Uterus (tissue), 4 donors: ENCODE results near the gene KIDINS220. TPM values are rescaled to one million over a fixed set of nuclear protein-coding genes. Genes with fewer than 3 reads are reported as not detected.

Source experiments
- DNase-seq, 2 donors: peaks; one replicate each; pipeline ENCODE4 v3.0.0-alpha.2; 2019 to 2020
- H3K27ac ChIP-seq, 2 donors: fragments of 200-600 bp; sonication (generic); 1 replicate in 1 of 2; 2 replicates in 1 of 2; pipeline ENCODE4 v1.5.1; 2016 to 2018
- H3K27me3 ChIP-seq, 2 donors: fragments of 200-600 bp; sonication (generic); one replicate each; pipeline ENCODE4 v1.5.1; 2018 to 2019; ENCODE audit warnings: control low read depth in 1 of 2
- H3K36me3 ChIP-seq, 2 donors: fragments of 200-600 bp; sonication (generic); one replicate each; pipeline ENCODE4 v1.5.1; 2019; ENCODE audit warnings: control low read depth in 1 of 2
- H3K4me1 ChIP-seq, 2 donors: fragments of 200-600 bp; sonication (generic); one replicate each; pipeline ENCODE4 v1.5.1; 2018 to 2019; ENCODE audit warnings: control low read depth in 1 of 2
- H3K4me3 ChIP-seq, 2 donors: fragments of 200-600 bp; sonication (generic); 1 replicate in 1 of 2; 2 replicates in 1 of 2; pipeline ENCODE4 v1.5.1; 2018 to 2019; ENCODE audit warnings: mild to moderate bottlenecking in 1 of 2
- H3K9me3 ChIP-seq, 2 donors: fragments of 200-600 bp; sonication (generic); one replicate each; pipeline ENCODE4 v1.5.1; 2019; ENCODE audit warnings: control low read depth in 1 of 2
- CTCF ChIP-seq, 4 experiments: fragments of 200-600 bp in 2 of 4; fragments of 450-650 bp in 2 of 4; sonication (generic) in 2 of 4; IDR thresholded peaks; one replicate each; pipeline ENCODE4 v1.5.1; 2016 to 2019; ENCODE audit warnings: antibody characterized with exemption in 4 of 4, mild to moderate bottlenecking in 2 of 4, moderate library complexity in 1 of 4
- POLR2A ChIP-seq, 2 donors: fragments of 450-650 bp; IDR thresholded peaks; one replicate each; pipeline ENCODE4 v1.6.1; 2016; ENCODE audit warnings: antibody characterized with exemption in 2 of 2, mild to moderate bottlenecking in 1 of 2, moderate library complexity in 1 of 2
- intact Hi-C: fragments of 100-400 bp; cut with DNase I; formaldehyde crosslinking; loops from one replicate; pipeline ENCODE4 v1.15.1; 2023; ENCODE audit warnings: low total_unique reads
- total RNA-seq, 4 donors: library from RNA; depleted of rRNA in 3 of 4; stranded (reverse); fragments of >200 nt in 3 of 4; gene quantifications; one replicate each; pipeline versions ENCODE4 v1.1.0 to v1.2.4, GENCODE V29; 2014 to 2023
- donor health status: DM: yes; HTN: yes; CAD: no.

Gene KIDINS220
- total RNA-seq, 4 donors from 2014 or later = 48.8 to 185 (median 72.8) TPM

DNA sequence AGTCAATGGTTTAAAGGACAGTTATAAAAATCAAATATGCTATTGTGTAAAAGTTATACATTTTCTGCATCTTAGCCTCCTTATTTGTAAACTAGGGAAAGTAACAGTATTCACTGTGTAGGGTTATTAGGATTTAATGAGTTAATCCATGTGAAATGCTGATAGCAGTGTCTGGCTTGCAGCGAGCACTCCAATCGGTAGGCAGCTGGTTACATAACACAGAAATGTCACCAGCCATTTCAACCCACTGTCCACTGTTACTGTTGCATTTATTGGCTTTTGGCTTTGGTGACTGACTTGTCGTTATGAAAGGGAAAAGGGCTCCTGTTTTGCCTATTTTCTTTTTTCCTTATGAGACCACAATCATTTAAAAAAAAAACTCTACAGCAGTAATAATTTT is 116.7 kb downstream of the KIDINS220 start:
- Histone ChIP-seq H3K4me3 (no peak overlapping the region), H3K9me3 (no peaks in the 10 kb centered on the region), H3K36me3 (no peaks in the 10 kb centered on the region), H3K27ac (no peak overlapping the region), H3K4me1 (no peaks in the 10 kb centered on the region), H3K27me3 (no peaks in the 10 kb centered on the region)
- TF ChIP-seq POLR2A (IDR thresholded peaks at IDR 0.05) (no peak), CTCF (IDR thresholded peaks at IDR 0.05) (no peak)
- intact Hi-C loops = no loop called here
- DNase-seq = no peak

DNA sequence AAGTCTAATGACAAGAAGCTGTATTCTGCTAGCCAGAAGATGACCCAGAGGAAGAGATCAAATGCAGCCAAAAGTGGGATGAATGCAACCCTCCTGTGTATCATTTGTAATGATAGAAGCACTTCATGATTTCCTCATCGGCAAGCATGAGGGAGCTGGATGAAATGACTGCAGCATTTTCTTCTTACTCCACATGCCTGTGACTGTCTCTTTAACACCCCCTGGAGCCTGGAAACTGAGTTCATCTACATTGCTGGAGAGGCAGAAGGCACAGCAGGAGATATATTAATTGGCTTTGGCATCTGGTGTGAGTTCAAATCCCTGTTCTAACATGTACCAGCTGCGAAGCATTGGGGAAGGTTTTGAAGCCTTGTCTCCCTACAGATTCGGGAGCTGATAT is 117.9 kb downstream of the KIDINS220 start:
- no peak for DNase-seq
- Histone ChIP-seq H3K9me3 (no peaks in the 10 kb centered on the region), H3K27me3 (no peaks in the 10 kb centered on the region), H3K4me3 (no peak overlapping the region), H3K36me3 (no peaks in the 10 kb centered on the region), H3K27ac (no peak overlapping the region), H3K4me1 (no peaks in the 10 kb centered on the region)
- TF ChIP-seq CTCF (IDR thresholded peaks at IDR 0.05) = no peak
- TF ChIP-seq POLR2A (IDR thresholded peaks at IDR 0.05) = no peak
- intact Hi-C loops = no loop called here

- no peak for DNase-seq
- H3K27ac ChIP-seq = no peak overlapping the region
- no peaks in the 10 kb centered on the region for H3K27me3 ChIP-seq
- no peak overlapping the region for H3K4me3 ChIP-seq
- H3K9me3 ChIP-seq = no peaks in the 10 kb centered on the region
- H3K4me1 ChIP-seq = no peaks in the 10 kb centered on the region
- H3K36me3 ChIP-seq = no peaks in the 10 kb centered on the region
- TF ChIP-seq CTCF (IDR thresholded peaks at IDR 0.05) (no peak), POLR2A (IDR thresholded peaks at IDR 0.05) (no peak)
- intact Hi-C loops = no loop called here
Observed at GRCh38 chr2:8714971-8715370, 122.4 kb downstream of the KIDINS220 start.

GRCh38 chr2:8714283-8714682 is 123.1 kb downstream of the KIDINS220 start:
- H3K36me3 ChIP-seq = no peaks in the 10 kb centered on the region
- intact Hi-C loops = no loop called here
- H3K9me3 ChIP-seq = no peaks in the 10 kb centered on the region
- H3K4me1 ChIP-seq = no peaks in the 10 kb centered on the region
- H3K27ac ChIP-seq = no peak overlapping the region
- H3K4me3 ChIP-seq = no peak overlapping the region
- TF ChIP-seq CTCF (IDR thresholded peaks at IDR 0.05) = no peak
- TF ChIP-seq POLR2A (IDR thresholded peaks at IDR 0.05) = no peak
- no peak for DNase-seq
- H3K27me3 ChIP-seq = no peaks in the 10 kb centered on the region

DNA sequence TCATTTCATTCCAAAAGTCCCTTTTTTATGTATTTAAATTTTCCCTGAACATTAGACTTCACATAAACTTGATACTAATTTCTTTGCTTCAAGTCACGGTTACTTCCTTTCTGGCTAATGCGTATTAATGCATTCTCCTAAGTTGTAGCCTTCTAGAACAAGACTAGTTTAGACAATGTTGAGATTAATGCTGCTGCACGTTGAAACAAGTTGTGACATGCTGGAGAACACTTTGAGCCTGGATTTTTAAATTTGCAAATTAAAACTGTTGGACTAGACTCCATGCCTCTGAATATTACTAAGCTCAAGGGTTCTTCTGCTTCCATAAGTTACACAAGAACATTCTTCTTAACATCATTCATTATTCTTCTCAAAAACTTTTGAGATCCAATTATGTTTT is 126.5 kb downstream of the KIDINS220 start:
- TF ChIP-seq CTCF (IDR thresholded peaks at IDR 0.05) (no peak), POLR2A (IDR thresholded peaks at IDR 0.05) (no peak)
- Histone ChIP-seq H3K4me1 (no peaks in the 10 kb centered on the region), H3K9me3 (no peaks in the 10 kb centered on the region), H3K27me3 (no peaks in the 10 kb centered on the region), H3K36me3 (no peaks in the 10 kb centered on the region), H3K4me3 (no peak overlapping the region), H3K27ac (no peak overlapping the region)
- no peak for DNase-seq
- intact Hi-C loops = no loop called here
